ENCODE results near the gene OR4K2. TPM values are rescaled to one million over a fixed set of nuclear protein-coding genes. Genes with fewer than 3 reads are reported as not detected.

The OR4K2 gene
- total RNA-seq, 1 donor from 2014 or later, result not detected

- TF ChIP-seq CTCF (conservative IDR thresholded peaks at IDR 0.05; ENCODE audit: low read depth, low read length), result peak; percentile 30
- H3K4me3 ChIP-seq (ENCODE audit: low read depth, low read length), result no peak overlapping the region
- no peak for DNase-seq (ENCODE audit: low read depth)
Observed at GRCh38 chr14:19878029-19878642, 3.2 kb downstream of the OR4K2 start.

- no peak for TF ChIP-seq CTCF (conservative IDR thresholded peaks at IDR 0.05; ENCODE audit: low read depth, low read length)
- no peak for DNase-seq (ENCODE audit: low read depth)
- H3K4me3 ChIP-seq (ENCODE audit: low read depth, low read length), result no peak overlapping the region
Observed at GRCh38 chr14:19895282-19895681, 20.3 kb downstream of the OR4K2 start.

GRCh38 chr14:19900999-19901398 is 26.1 kb downstream of the OR4K2 start:
- no peak for TF ChIP-seq CTCF (conservative IDR thresholded peaks at IDR 0.05; ENCODE audit: low read depth, low read length)
- DNase-seq (ENCODE audit: low read depth), result no peak
- no peak overlapping the region for H3K4me3 ChIP-seq (ENCODE audit: low read depth, low read length)

- DNase-seq (ENCODE audit: low read depth), result no peak
- TF ChIP-seq CTCF (conservative IDR thresholded peaks at IDR 0.05; ENCODE audit: low read depth, low read length), result no peak
- H3K4me3 ChIP-seq (ENCODE audit: low read depth, low read length), result no peak overlapping the region
Observed at GRCh38 chr14:19902409-19902808, 27.5 kb downstream of the OR4K2 start.

GRCh38 chr14:19906665-19907064 is 31.7 kb downstream of the OR4K2 start:
- no peak overlapping the region for H3K4me3 ChIP-seq (ENCODE audit: low read depth, low read length)
- TF ChIP-seq CTCF (conservative IDR thresholded peaks at IDR 0.05; ENCODE audit: low read depth, low read length), result no peak
- DNase-seq (ENCODE audit: low read depth), result no peak

- no peak overlapping the region for H3K4me3 ChIP-seq (ENCODE audit: low read depth, low read length)
- TF ChIP-seq CTCF (conservative IDR thresholded peaks at IDR 0.05; ENCODE audit: low read depth, low read length), result no peak
- DNase-seq (ENCODE audit: low read depth), result no peak
Observed at GRCh38 chr14:19911114-19911513, 36.2 kb downstream of the OR4K2 start.

- no peak overlapping the region for H3K4me3 ChIP-seq (ENCODE audit: low read depth, low read length)
- DNase-seq (ENCODE audit: low read depth), result no peak
- TF ChIP-seq CTCF (conservative IDR thresholded peaks at IDR 0.05; ENCODE audit: low read depth, low read length), result no peak
Observed at GRCh38 chr14:19917243-19917642, 42.3 kb downstream of the OR4K2 start.
